ENCODE results near the gene CHMP2A. TPM values are rescaled to one million over a fixed set of nuclear protein-coding genes. Genes with fewer than 3 reads are reported as not detected.

CHMP2A gene
- total and polyA plus RNA-seq, 2 of the 4 experiments (the other 2 are of a cell fraction): 105 to 183 TPM

DNA sequence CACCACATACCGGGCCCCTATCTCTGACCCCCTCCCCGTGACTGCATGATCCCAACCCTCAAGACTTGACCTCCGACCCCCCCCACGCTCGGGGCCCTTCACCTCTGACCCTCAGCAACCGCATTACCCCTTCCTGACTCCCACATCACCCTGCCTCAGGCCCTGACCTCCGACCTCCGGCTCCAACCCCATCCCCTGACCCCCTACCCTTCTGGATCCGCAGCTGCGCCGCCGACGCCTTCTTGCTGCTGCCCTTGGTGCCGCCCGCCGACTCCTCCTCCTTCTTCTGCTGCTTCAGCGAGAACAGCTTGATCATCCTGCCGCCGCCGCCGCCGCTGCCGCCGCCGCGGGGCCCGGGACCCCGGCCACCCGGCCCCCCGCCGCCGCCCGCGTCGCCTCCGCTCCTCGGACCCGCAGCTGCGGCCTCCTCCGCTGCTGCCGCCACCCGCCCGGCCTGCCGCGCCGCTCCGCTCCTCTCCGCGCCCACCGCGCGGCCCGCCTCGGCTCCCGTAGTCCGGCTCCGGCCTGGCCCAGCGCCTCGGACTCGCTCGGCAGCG, 3.2 kb upstream of the CHMP2A start, which contains the start of gene UBE2M:
Gene UBE2M, minus strand, starts transcription at position 546 of the 557 bp plus-strand sequence. Its CDS starts 230 bp downstream, at position 316.
- intact Hi-C loops (cut with micrococcal nuclease): loop anchor here (2.0 kb wide), 1 partner anchor 13 kb away; the partner anchor contains the start of gene TRIM28
- Histone ChIP-seq H3K27ac (ENCODE audit: insufficient read depth, low read length) (peak within 1 kb of the TSS; percentile 100), H3K27me3 (ENCODE audit: control insufficient read depth, insufficient read depth, low read length) (no peaks in the 10 kb centered on the region), H3K23ac (ENCODE audit: low read depth, low read length) (peak within 1 kb of the TSS; percentile 99), H2AK9ac (replicated peaks; ENCODE audit: low read depth, low read length, poor library complexity) (peak within 1 kb of the TSS; percentile 100), H4K8ac (ENCODE audit: low read depth in 2 of 2, low read length in 2 of 2) (peak within 1 kb of the TSS; percentile 100), H2BK15ac (ENCODE audit: low read depth, low read length) (peak within 1 kb of the TSS; percentile 67; the same call in 1 of the 3 replicates), H3K4ac (ENCODE audit: low read depth, low read length) (peak within 1 kb of the TSS; percentile 99), H4K5ac (ENCODE audit: low read depth, low read length) (peak within 1 kb of the TSS; percentile 95), H3K9ac (ENCODE audit: low read depth, low read length) (peak within 1 kb of the TSS; percentile 99), H3K79me1 (ENCODE audit: low read depth in 1 of 2, low read length in 2 of 2) (peaks cover 18 to 58% of the 10 kb centered on the region in 2 experiments), H3K4me2 (ENCODE audit: low read depth, low read length) (peak within 1 kb of the TSS; percentile 91), H3K4me1 (ENCODE audit: control insufficient read depth, insufficient read depth, low read length) (peaks cover 32% of the 10 kb centered on the region), H2AFZ (replicated peaks; ENCODE audit: low read length, poor library complexity) (peak within 1 kb of the TSS; percentile 100), H4K91ac (ENCODE audit: insufficient read depth, low read depth, low read length) (peak within 1 kb of the TSS; percentile 99), H3K56ac (ENCODE audit: extremely low read depth, insufficient read depth, low read length) (peak within 1 kb of the TSS; percentile 98), H3K4me3 (ENCODE audit: insufficient read depth, low read depth, low read length) (peak within 1 kb of the TSS; percentile 81), H3K9me3 (ENCODE audit: control insufficient read depth, insufficient read depth, low read length) (no peaks in the 10 kb centered on the region), H3K14ac (replicated peaks; ENCODE audit: low read depth, low read length) (peak within 1 kb of the TSS; percentile 99), H3K18ac (ENCODE audit: low read depth, low read length) (peak within 1 kb of the TSS; percentile 94), H3K36me3 (ENCODE audit: control insufficient read depth, insufficient read depth, low read length) (peaks cover 13% of the 10 kb centered on the region; the same call in 1 of the 2 replicates), H2BK20ac (ENCODE audit: low read depth, low read length) (peak within 1 kb of the TSS; percentile 32; the same call in 1 of the 2 replicates), H2BK120ac (ENCODE audit: low read depth, low read length) (peak within 1 kb of the TSS; percentile 84), H4K20me1 (ENCODE audit: insufficient read depth, low read length) (peaks cover 12% of the 10 kb centered on the region), H3K9me1 (ENCODE audit: insufficient read depth, low read length) (peaks cover 28% of the 10 kb centered on the region), H2AK5ac (ENCODE audit: low read depth, low read length) (peak within 1 kb of the TSS; percentile 99), H2BK5ac (ENCODE audit: low read depth, low read length, poor library complexity, severe bottlenecking) (peak within 1 kb of the TSS; percentile 100)
- 0% methylated on average over 30 of the region's 62 CpGs; no CpG with 5 or more reads in 1 of the 2 experiments for WGBS, 2 experiments (ENCODE audit: extremely low coverage in 2 of 2, insufficient read length in 1 of 2)
- in situ Hi-C loops (cut with MboI; ENCODE audit: low sequenced_read_pairs): no loop called here
- CTCF ChIA-PET: no interaction called here
- ATAC-seq (ENCODE audit: low read depth) (peak; percentile 1), DNase-seq (no peak)
- POLR2A ChIA-PET (ENCODE audit: unreplicated experiment): no interaction called here
- dilution Hi-C loops (cut with HindIII; ENCODE audit: low sequenced_read_pairs, unreplicated experiment): no loop called here
- BruUV-seq (replicated peaks): no TSS peak
- no peak for TF ChIP-seq BHLHE40 (IDR thresholded peaks at IDR 0.05; ENCODE audit: low read depth, low read length)
- TF ChIP-seq MXI1 (IDR thresholded peaks at IDR 0.05; ENCODE audit: borderline replicate concordance, low read depth, low read length): 0 out of 2 replicates have a peak, but pooled peaks have one; percentile 18
